ENCODE data around the gene TBC1D21. TPM values are rescaled to one million over a fixed set of nuclear protein-coding genes. Genes with fewer than 3 reads are reported as not detected.

TBC1D21 gene
- total and polyA plus RNA-seq, 2 of the 8 experiments (the other 6 are each of a cell fraction or from before 2014, with no cell fraction given) = not detected

DNA sequence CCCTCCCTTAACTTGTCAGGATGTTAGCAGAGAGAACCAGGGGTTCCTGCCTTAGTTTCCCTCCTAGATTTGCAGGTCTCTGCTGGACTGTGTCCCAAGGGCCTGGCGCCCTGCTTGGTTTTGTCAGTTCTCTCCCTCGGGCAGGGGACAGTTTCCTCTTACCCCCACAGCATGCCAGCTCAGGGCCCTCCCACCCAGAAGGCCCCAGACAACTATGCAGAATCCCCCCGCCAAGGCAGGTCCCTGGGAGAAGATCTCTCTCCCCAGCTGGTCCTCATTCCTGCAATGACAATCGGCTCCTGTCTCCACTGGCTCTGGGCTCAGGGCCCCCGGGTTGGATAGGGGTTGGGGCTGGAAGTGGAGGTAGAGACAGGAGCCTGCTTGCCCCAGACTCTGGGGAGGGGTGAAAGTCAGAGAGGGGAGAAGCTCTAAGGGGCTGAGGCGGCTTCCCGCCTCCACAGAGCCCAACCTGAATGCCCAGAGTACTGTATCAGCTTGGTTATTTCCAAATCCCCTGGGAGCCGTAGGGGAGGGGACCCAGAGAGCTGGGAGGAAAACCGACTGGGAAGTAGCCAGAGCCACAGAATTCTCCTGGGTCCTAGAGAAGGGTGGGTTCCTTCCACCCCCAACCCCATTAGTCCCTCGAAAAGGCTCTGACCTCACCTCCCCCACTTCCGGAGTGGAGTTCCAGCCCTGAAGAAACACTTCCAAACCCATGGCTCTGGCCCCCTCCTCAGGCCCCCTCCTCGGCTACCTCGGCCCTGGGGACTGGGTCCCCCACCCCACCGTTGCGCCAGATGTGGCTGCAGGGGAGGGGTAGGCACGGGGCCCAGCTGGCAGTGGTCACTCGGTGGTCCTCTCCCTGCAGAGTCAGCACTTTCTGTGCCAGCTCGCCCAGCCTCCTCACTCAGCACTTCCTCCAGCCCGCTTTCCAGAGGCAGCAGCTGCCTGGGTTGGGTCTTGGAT is 49.1 kb downstream of the TBC1D21 start (continued):
- TF ChIP-seq HDAC6 (IDR thresholded peaks at IDR 0.05; ENCODE audit: low read depth, low read length) (no peak), SP4 (IDR thresholded peaks at IDR 0.05; ENCODE audit: low read length) (no peak), EP300 (IDR thresholded peaks at IDR 0.05; ENCODE audit: borderline replicate concordance in 1 of 2, low read depth in 2 of 2, low read length in 2 of 2) (no peak), CHD7 (IDR thresholded peaks at IDR 0.05; ENCODE audit: insufficient replicate concordance, low read length) (no peak), TAF1 (IDR thresholded peaks at IDR 0.05; ENCODE audit: low read depth, low read length) (no peak; the same call in 1 of the 2 replicates), ATF3 (IDR thresholded peaks at IDR 0.05; ENCODE audit: insufficient read depth, low read depth, low read length) (no peak), TCF12 (IDR thresholded peaks at IDR 0.05; ENCODE audit: low read depth, low read length) (no peak), EZH2 (IDR thresholded peaks at IDR 0.05; ENCODE audit: low read depth, low read length, severe bottlenecking) (peak; percentile 15)

Measured in H1 (cell line).